NCI-H146 treated with DMSO at 0.1 percent for 48 hours (cell line): ENCODE data around the gene MRPS18A.
"Not testable (repeated sequence)": the region's sequence is repeated elsewhere in the genome, so short reads cannot be mapped to it uniquely, and the experiment has no call there.

Experiments
- DNase-seq: peaks from one replicate; lab custom pipeline; 2025; ENCODE audit not compliant: unreplicated experiment; lab: John Stamatoyannopoulos, UW

The MRPS18A gene

GRCh38 chr6:43671801-43672690, 15.5 kb downstream of the MRPS18A start:
- no peak for DNase-seq

- no peak for DNase-seq
Measured at GRCh38 chr6:43671011-43671800, 16.4 kb downstream of the MRPS18A start.

- no peak for DNase-seq
Measured at GRCh38 chr6:43670623-43670986, 17.0 kb downstream of the MRPS18A start.

GRCh38 chr6:43669922-43670622, 17.5 kb downstream of the MRPS18A start:
- DNase-seq = no peak

- DNase-seq = no peak
Measured at GRCh38 chr6:43669050-43669921, 18.3 kb downstream of the MRPS18A start.

- peak; percentile 94 for DNase-seq
Measured at GRCh38 chr6:43668151-43669028, 19.2 kb downstream of the MRPS18A start.

GRCh38 chr6:43667245-43668150, 20.1 kb downstream of the MRPS18A start:
- DNase-seq = peak; percentile 84

- no peak for DNase-seq
Measured at GRCh38 chr6:43666196-43666920, 21.2 kb downstream of the MRPS18A start.

GRCh38 chr6:43665376-43665775, 22.2 kb downstream of the MRPS18A start:
- no peak for DNase-seq

GRCh38 chr6:43662948-43663347, 24.6 kb downstream of the MRPS18A start:
- DNase-seq = not testable (repeated sequence)

GRCh38 chr6:43658161-43658560, 29.4 kb downstream of the MRPS18A start:
- no peak for DNase-seq

- no peak for DNase-seq
Measured at GRCh38 chr6:43657221-43657802, 30.3 kb downstream of the MRPS18A start.

GRCh38 chr6:43652822-43653221, 34.8 kb downstream of the MRPS18A start:
- not testable (repeated sequence) for DNase-seq

GRCh38 chr6:43648248-43648647, 39.3 kb downstream of the MRPS18A start:
- no peak for DNase-seq

GRCh38 chr6:43647613-43648012, 40.0 kb downstream of the MRPS18A start:
- peak; percentile 16 for DNase-seq

GRCh38 chr6:43645613-43645964, 42.0 kb downstream of the MRPS18A start:
- no peak for DNase-seq

GRCh38 chr6:43644940-43645612, 42.5 kb downstream of the MRPS18A start, which contains the start of gene RSPH9:
Gene RSPH9, plus strand, starts transcription at chr6:43645036. Its CDS starts 63 bp downstream, at chr6:43645099.
- no peak for DNase-seq
